Measurements from ENCODE around the gene NAA10. TPM values are rescaled to one million over a fixed set of nuclear protein-coding genes. Genes with fewer than 3 reads are reported as not detected.

The NAA10 gene
- total and polyA plus RNA-seq, 2 of the 13 experiments (the other 11 are each of a cell fraction or from before 2014, with no cell fraction given), result 49.2 to 51.7 TPM

GRCh38 chrX:153927922-153928760 is 6.7 kb downstream of the NAA10 start (continued):
- TF ChIP-seq ZNF639 (CRISPR knock-in tag; conservative IDR thresholded peaks at IDR 0.05), result peak; percentile 50
- TF ChIP-seq CTCF (CRISPR knock-in tag; IDR thresholded peaks at IDR 0.05), result peak; percentile 31; the same call in 1 of the 2 replicates
- TF ChIP-seq GPN1 (CRISPR knock-in tag; IDR thresholded peaks at IDR 0.05; ENCODE audit: borderline replicate concordance), result no peak
- peak; percentile 53; the same call in 1 of the 2 replicates for TF ChIP-seq ZNF777 (CRISPR knock-in tag; IDR thresholded peaks at IDR 0.05)
- peak; percentile 76 for TF ChIP-seq SP2 (CRISPR knock-in tag; IDR thresholded peaks at IDR 0.05)
- no peak for TF ChIP-seq TCF12 (IDR thresholded peaks at IDR 0.05)
- peak; percentile 67; the same call in 1 of the 2 replicates for TF ChIP-seq TCF12 (CRISPR knock-in tag; IDR thresholded peaks at IDR 0.05)
- TF ChIP-seq MTA1 (CRISPR knock-in tag; IDR thresholded peaks at IDR 0.05; ENCODE audit: borderline replicate concordance), result no peak
- no peak for TF ChIP-seq ZMYM2 (CRISPR knock-in tag; IDR thresholded peaks at IDR 0.05)
- TF ChIP-seq ZSCAN5A (CRISPR knock-in tag; IDR thresholded peaks at IDR 0.05; ENCODE audit: borderline replicate concordance), result no peak
- 0 out of 2 replicates have a peak, but pooled peaks have one; percentile 54 for TF ChIP-seq ZNF776 (CRISPR knock-in tag; IDR thresholded peaks at IDR 0.05)
- TF ChIP-seq SAFB2 (CRISPR knock-in tag; IDR thresholded peaks at IDR 0.05; ENCODE audit: borderline replicate concordance, low read depth), result no peak; the same call in 1 of the 2 replicates
- TF ChIP-seq AHDC1 (CRISPR knock-in tag; IDR thresholded peaks at IDR 0.05; ENCODE audit: borderline replicate concordance), result no peak
- TF ChIP-seq ZNF329 (CRISPR knock-in tag; IDR thresholded peaks at IDR 0.05; ENCODE audit: low read depth), result 0 out of 2 replicates have a peak, but pooled peaks have one; percentile 19
- no peak for TF ChIP-seq ZNF720 (CRISPR knock-in tag; IDR thresholded peaks at IDR 0.05)
- peak; percentile 46; the same call in 1 of the 2 replicates for TF ChIP-seq MED1 (CRISPR knock-in tag; IDR thresholded peaks at IDR 0.05)
- peak; percentile 81; the same call in 1 of the 2 replicates for TF ChIP-seq AKAP8 (CRISPR knock-in tag; IDR thresholded peaks at IDR 0.05)
